ENCODE measurements around the gene FCER2. TPM values are rescaled to one million over a fixed set of nuclear protein-coding genes. Genes with fewer than 3 reads are reported as not detected.

The FCER2 gene
- total RNA-seq, 1 experiment from 2014 or later: not detected

DNA sequence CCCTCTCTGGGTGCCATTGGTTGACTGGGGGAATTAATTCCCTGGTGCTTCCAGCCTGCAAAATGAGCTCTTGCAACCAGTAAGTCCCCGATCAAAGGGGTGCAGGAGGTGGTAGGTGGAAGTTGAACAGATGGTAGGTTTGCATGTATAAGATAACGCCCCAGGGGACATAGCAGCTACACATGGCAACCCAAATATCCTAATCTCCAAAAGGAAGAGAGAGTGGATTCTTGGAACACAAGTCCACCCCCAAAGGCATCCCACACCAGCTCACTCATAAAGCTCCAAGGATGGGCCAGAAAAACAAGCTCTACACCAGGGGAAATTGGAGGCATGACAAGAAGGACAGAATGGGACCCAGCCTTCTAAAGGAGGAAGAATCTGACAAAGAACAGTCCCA, 40.6 kb upstream of the FCER2 start:
- no CpG with 5 or more reads among the region's 2 CpGs for WGBS (ENCODE audit: extremely low coverage, insufficient read length, low lambda C conversion rate)
- Histone ChIP-seq H2BK20ac (ENCODE audit: low read depth, low read length, poor library complexity, severe bottlenecking) (no peak overlapping the region), H2BK15ac (ENCODE audit: low read depth, low read length) (no peak overlapping the region), H4K5ac (ENCODE audit: insufficient read length, low read depth, low read length) (no peak overlapping the region), H3K4me2 (ENCODE audit: insufficient read depth, insufficient read length, low read length) (no peak overlapping the region), H3K14ac (ENCODE audit: insufficient read depth, low read length) (no peak overlapping the region), H3K4ac (ENCODE audit: low read depth, low read length) (no peak overlapping the region), H2AK5ac (ENCODE audit: insufficient read length, low read length) (no peak overlapping the region), H4K91ac (ENCODE audit: insufficient read length, low read depth, low read length) (no peak overlapping the region), H3T11ph (ENCODE audit: low read length) (no peak overlapping the region), H4K20me1 (ENCODE audit: control insufficient read depth, insufficient read depth, insufficient read length) (no peaks in the 10 kb centered on the region), H3K79me2 (ENCODE audit: insufficient read depth, low read length) (no peaks in the 10 kb centered on the region), H3K18ac (ENCODE audit: insufficient read length, low read depth, low read length) (no peak overlapping the region), H3K27ac (ENCODE audit: insufficient read length, low read depth, low read length) (no peak overlapping the region), H4K8ac (replicated peaks; ENCODE audit: insufficient read length, low read depth, low read length) (no peak overlapping the region), H2BK5ac (ENCODE audit: insufficient read length, low read length) (no peak overlapping the region), H3K9me3 (ENCODE audit: control insufficient read depth, low read depth, low read length) (no peaks in the 10 kb centered on the region), H3K23ac (ENCODE audit: insufficient read length, low read depth, low read length) (no peak overlapping the region), H3K56ac (ENCODE audit: insufficient read length, low read depth, low read length) (no peak overlapping the region), H3K79me1 (ENCODE audit: insufficient read depth, low read depth, low read length, poor library complexity, severe bottlenecking) (no peaks in the 10 kb centered on the region), H2AFZ (ENCODE audit: low read length) (no peak overlapping the region), H2BK12ac (ENCODE audit: insufficient read length, low read depth, low read length) (no peak overlapping the region), H3K4me1 (ENCODE audit: insufficient read depth, low read length) (peaks cover 7% of the 10 kb centered on the region; the same call in 1 of the 2 replicates), H3K9ac (ENCODE audit: extremely low read depth, insufficient read length, low read length) (no peak overlapping the region), H2BK120ac (ENCODE audit: low read depth, low read length, poor library complexity, severe bottlenecking) (no peak overlapping the region), H3K27me3 (ENCODE audit: insufficient read depth, low read length) (no peaks in the 10 kb centered on the region), H3K23me2 (ENCODE audit: insufficient read length, low read depth, low read length, poor library complexity, severe bottlenecking) (no peaks in the 10 kb centered on the region)
- no peaks in the 10 kb centered on the region for H3K9me3 Mint-ChIP-seq
- no peak for DNase-seq
- no peak overlapping the region for H3K27ac Mint-ChIP-seq
- TF ChIP-seq CTCF (conservative IDR thresholded peaks at IDR 0.05): no peak
- peaks cover 11 to 16% of the 10 kb centered on the region in 2 experiments for H3K4me1 Mint-ChIP-seq
- H3K36me3 Mint-ChIP-seq (ENCODE audit: insufficient read depth in 1 of 3, low read depth in 3 of 3): no peaks in the 10 kb centered on the region; a peak in 1 of 7 replicates
- no peak overlapping the region for H3K4me3 Mint-ChIP-seq
- H3K27me3 Mint-ChIP-seq (ENCODE audit: low read depth): peaks cover 48% of the 10 kb centered on the region
